Vagina (tissue), 2 donors: ENCODE measurements around the gene CCDC12. TPM values are rescaled to one million over a fixed set of nuclear protein-coding genes. Genes with fewer than 3 reads are reported as not detected.

Source experiments
- DNase-seq, 2 donors: peaks; one replicate each; pipeline ENCODE4 v3.0.0-alpha.2; 2017; ENCODE audit errors: extremely low spot score in 2 of 2
- H3K27ac ChIP-seq: fragments of 200-600 bp; sonication (generic); one replicate; pipeline ENCODE4 v1.5.1; 2019
- H3K27me3 ChIP-seq: fragments of 200-600 bp; sonication (generic); one replicate; pipeline ENCODE4 v1.5.1; 2019
- H3K36me3 ChIP-seq, 2 donors: fragments of 200-600 bp; sonication (generic); one replicate each; pipeline ENCODE4 v1.5.1; 2017 to 2019
- H3K4me1 ChIP-seq: fragments of 200-600 bp; sonication (generic); one replicate; pipeline ENCODE4 v1.5.1; 2019
- H3K4me3 ChIP-seq, 2 donors: fragments of 200-600 bp; sonication (generic); 1 replicate in 1 of 2; 2 replicates in 1 of 2; pipeline ENCODE4 v1.5.1; 2016 to 2019
- H3K9me3 ChIP-seq: fragments of 200-600 bp; sonication (generic); one replicate; pipeline ENCODE4 v1.5.1; 2019
- POLR2A ChIP-seq, 2 donors: fragments of 450-650 bp; IDR thresholded peaks; one replicate each; pipeline ENCODE4 v1.6.1; 2017; ENCODE audit warnings: antibody characterized with exemption in 2 of 2, mild to moderate bottlenecking in 2 of 2, moderate library complexity in 2 of 2
- POLR2AphosphoS5 ChIP-seq, 2 donors: sonication (generic); formaldehyde crosslinking; IDR thresholded peaks; one replicate each; pipeline ENCODE4 v1.9.0; 2017; ENCODE audit warnings: antibody characterized with exemption in 2 of 2, mild to moderate bottlenecking in 2 of 2, low read depth in 1 of 2; ENCODE audit not compliant: insufficient read depth in 1 of 2
- intact Hi-C: fragments of 100-400 bp; cut with DNase I; formaldehyde crosslinking; loops from one replicate; pipeline ENCODE4 v1.15.1; 2023
- total RNA-seq: library from RNA; depleted of rRNA; stranded (reverse); fragments of >200 nt; gene quantifications from one replicate; pipeline ENCODE4 v1.2.3, GENCODE V29; 2016
- TF ChIP-seq, protein P1 (sequence below), 3 experiments: fragments of 450-650 bp in 2 of 3; fragments of 200-600 bp in 1 of 3; sonication (generic) in 1 of 3; IDR thresholded peaks; one replicate each; pipeline ENCODE4 v1.5.1; 2017 to 2019; ENCODE audit warnings: antibody characterized with exemption in 3 of 3, mild to moderate bottlenecking in 2 of 3, moderate library complexity in 2 of 3

Gene CCDC12
- total RNA-seq, 1 donor from 2014 or later = 55.5 TPM

DNA sequence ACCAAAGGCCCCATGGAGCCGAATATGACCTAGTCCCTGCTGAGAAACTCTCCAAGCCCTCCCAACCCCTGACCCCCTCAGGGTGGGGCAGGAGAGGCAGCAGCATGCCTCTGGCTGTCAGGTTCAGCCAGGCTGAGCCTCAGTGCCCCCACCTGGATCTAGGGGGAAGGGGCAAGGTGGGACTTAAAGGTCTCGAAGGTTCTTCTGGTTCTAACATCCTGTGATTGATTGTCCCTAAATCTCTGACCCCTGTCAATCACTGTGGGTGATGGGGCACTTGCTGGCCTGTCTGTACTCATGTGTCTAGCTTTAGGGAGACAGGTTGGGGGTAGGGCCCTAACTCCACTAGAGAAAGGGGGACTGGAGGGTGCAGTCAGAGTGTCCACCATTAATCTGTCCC, 16.7 kb upstream of the CCDC12 start:
- H3K9me3 ChIP-seq = no peaks in the 10 kb centered on the region
- H3K36me3 ChIP-seq = peaks cover 0 to 12% of the 10 kb centered on the region in 2 donors
- peaks cover 19% of the 10 kb centered on the region for H3K4me1 ChIP-seq
- H3K4me3 ChIP-seq = no peak overlapping the region
- DNase-seq = no peak
- H3K27ac ChIP-seq = no peak overlapping the region
- no peaks in the 10 kb centered on the region for H3K27me3 ChIP-seq
- no peak for TF ChIP-seq POLR2A (IDR thresholded peaks at IDR 0.05)
- TF ChIP-seq, protein P1, sequence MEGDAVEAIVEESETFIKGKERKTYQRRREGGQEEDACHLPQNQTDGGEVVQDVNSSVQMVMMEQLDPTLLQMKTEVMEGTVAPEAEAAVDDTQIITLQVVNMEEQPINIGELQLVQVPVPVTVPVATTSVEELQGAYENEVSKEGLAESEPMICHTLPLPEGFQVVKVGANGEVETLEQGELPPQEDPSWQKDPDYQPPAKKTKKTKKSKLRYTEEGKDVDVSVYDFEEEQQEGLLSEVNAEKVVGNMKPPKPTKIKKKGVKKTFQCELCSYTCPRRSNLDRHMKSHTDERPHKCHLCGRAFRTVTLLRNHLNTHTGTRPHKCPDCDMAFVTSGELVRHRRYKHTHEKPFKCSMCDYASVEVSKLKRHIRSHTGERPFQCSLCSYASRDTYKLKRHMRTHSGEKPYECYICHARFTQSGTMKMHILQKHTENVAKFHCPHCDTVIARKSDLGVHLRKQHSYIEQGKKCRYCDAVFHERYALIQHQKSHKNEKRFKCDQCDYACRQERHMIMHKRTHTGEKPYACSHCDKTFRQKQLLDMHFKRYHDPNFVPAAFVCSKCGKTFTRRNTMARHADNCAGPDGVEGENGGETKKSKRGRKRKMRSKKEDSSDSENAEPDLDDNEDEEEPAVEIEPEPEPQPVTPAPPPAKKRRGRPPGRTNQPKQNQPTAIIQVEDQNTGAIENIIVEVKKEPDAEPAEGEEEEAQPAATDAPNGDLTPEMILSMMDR (IDR thresholded peaks at IDR 0.05) = no peak
- no peak for TF ChIP-seq POLR2AphosphoS5 (IDR thresholded peaks at IDR 0.05; ENCODE audit: insufficient read depth in 1 of 2, low read depth in 1 of 2)
- intact Hi-C loops = loop anchor here (10.0 kb wide), 1 partner anchor 288 kb away; the partner anchor contains the start of gene TMIE

DNA sequence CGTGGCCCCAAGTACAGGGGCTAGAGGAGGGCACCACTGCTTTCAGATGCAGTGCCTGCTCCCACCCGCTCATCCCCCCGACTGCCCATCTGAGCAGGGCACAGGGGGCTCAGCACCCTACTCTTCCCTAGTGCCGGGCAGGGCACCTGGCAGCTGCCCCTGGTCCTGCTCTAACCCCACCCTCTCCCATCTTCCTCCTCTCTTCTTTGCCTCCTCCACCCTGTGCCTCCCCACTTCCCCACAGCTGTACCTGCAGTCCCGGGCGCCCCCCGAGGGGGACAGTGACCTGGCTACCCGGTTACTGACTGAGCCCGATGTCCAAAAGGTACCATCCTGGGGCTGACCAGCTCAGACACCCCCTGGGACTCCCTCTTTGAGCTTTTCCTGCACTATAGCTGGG, 15.7 kb upstream of the CCDC12 start:
- Histone ChIP-seq H3K9me3 (no peaks in the 10 kb centered on the region), H3K4me3 (no peak overlapping the region), H3K27me3 (no peaks in the 10 kb centered on the region), H3K4me1 (peaks cover 30% of the 10 kb centered on the region), H3K36me3 (peaks cover 0 to 12% of the 10 kb centered on the region in 2 donors), H3K27ac (no peak overlapping the region)
- no peak for DNase-seq
- TF ChIP-seq POLR2AphosphoS5 (IDR thresholded peaks at IDR 0.05; ENCODE audit: insufficient read depth in 1 of 2, low read depth in 1 of 2) (no peak), POLR2A (IDR thresholded peaks at IDR 0.05) (no peak)
- TF ChIP-seq, protein P1 (IDR thresholded peaks at IDR 0.05) = no peak
- intact Hi-C loops = loop anchor here (10.0 kb wide), 1 partner anchor 287 kb away; the partner anchor contains the start of gene TMIE

DNA sequence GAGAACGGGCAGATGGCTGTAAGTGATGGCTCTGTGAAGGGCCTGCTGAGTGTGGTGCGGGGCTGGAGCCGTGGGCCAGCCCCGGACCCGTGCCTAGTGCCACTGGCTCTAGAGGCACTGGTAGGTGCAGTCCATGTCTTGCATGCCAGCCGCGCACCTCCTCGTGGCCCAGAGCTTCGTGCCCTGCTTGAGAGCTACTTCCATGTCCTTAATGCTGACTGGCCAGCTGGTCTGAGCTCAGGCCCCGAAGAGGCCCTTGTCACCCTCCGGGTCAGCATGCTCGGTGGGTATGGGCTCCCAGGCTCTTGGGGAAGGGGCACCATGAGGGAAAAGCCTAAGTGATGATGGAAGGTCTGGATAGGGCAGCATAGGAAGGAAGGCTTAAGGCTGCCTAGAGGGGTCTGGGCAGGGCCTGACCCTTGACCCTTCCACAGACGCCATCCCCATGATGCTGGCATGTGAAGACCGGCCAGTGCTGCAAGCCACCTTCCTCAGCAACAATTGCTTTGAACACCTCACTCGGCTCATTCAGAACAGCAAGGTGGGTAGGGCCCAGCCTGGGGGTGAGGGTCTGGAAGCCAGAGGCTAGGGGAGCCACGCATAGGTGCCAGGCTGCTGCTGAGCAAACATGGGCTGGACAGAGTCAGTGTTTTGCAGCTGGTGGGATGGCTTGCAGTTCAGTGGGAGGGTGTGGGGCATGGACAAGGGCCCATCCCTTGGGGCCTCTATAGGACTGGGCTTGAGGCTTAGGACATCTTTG, 15.0 kb upstream of the CCDC12 start:
- no peak overlapping the region for H3K4me3 ChIP-seq
- no peaks in the 10 kb centered on the region for H3K9me3 ChIP-seq
- DNase-seq = no peak
- H3K36me3 ChIP-seq = peaks cover 0 to 12% of the 10 kb centered on the region in 2 donors
- no peaks in the 10 kb centered on the region for H3K27me3 ChIP-seq
- H3K4me1 ChIP-seq = peaks cover 30% of the 10 kb centered on the region
- intact Hi-C loops = loop anchor here (10.0 kb wide), 1 partner anchor 287 kb away; the partner anchor contains the start of gene TMIE
- no peak overlapping the region for H3K27ac ChIP-seq
- TF ChIP-seq POLR2A (IDR thresholded peaks at IDR 0.05) = no peak
- TF ChIP-seq, protein P1 (IDR thresholded peaks at IDR 0.05) = no peak
- no peak for TF ChIP-seq POLR2AphosphoS5 (IDR thresholded peaks at IDR 0.05; ENCODE audit: insufficient read depth in 1 of 2, low read depth in 1 of 2)

DNA sequence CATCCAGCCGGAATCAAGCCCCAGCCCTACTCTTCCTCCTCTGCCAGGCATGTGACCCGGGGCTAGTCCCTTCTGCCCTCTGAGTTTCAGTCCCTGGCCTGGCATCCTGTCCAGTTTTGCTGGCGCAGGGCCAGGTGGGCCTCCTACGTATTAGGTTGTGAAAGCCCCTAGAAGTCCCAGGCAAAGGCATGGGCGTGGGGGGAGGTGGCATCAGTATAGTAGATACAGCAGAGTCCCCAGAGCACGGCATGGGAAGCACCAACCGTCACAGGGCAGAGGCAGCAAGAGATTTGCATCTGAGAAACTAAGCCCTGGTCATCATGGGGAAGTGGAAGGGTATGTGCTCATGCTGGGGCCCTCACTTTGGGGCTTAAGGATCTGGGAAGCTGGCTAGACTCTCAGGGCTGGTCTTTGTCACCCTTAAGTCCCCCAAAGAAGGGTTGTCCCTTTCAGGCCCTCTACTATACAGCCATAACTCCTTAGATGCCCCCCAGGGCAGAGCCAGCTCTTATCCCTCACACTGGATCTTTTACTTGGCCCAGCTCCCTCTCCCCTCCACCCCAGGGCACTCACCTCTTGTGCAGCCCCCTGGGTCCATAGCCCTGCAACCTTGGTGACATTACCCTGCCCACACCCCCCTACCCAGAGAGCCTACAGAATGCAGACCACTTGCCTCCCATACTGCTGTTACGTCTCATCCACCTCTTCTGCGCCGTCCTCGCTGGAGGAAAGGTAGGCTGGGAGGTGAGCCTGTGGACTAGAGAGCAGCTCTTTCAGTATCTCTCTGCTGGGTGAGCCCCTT, 14.2 kb upstream of the CCDC12 start:
- Histone ChIP-seq H3K36me3 (peaks cover 0 to 12% of the 10 kb centered on the region in 2 donors), H3K27me3 (no peaks in the 10 kb centered on the region), H3K27ac (no peak overlapping the region), H3K4me1 (peaks cover 34% of the 10 kb centered on the region), H3K4me3 (no peak overlapping the region), H3K9me3 (no peaks in the 10 kb centered on the region)
- intact Hi-C loops = loop anchor here (10.0 kb wide), 1 partner anchor 286 kb away; the partner anchor contains the start of gene TMIE
- TF ChIP-seq, protein P1 (IDR thresholded peaks at IDR 0.05) = no peak
- TF ChIP-seq POLR2AphosphoS5 (IDR thresholded peaks at IDR 0.05; ENCODE audit: insufficient read depth in 1 of 2, low read depth in 1 of 2) (no peak), POLR2A (IDR thresholded peaks at IDR 0.05) (no peak)
- no peak for DNase-seq
